HL-60 (cell line): ENCODE results near the gene KLF16.

Experiments
- CTCF ChIP-seq: IDR thresholded peaks from one replicate; pipeline ENCODE4 v1.5.1; 2011; ENCODE audit warnings: low read length, control low read depth, inconsistent platforms; ENCODE audit not compliant: insufficient read depth
- GABPA ChIP-seq: IDR thresholded peaks from 2 replicates; pipeline ENCODE4 v1.6.1; 2012; ENCODE audit warnings: low read depth
- POLR2AphosphoS5 ChIP-seq: IDR thresholded peaks from 2 replicates; pipeline ENCODE4 v1.6.1; 2012; ENCODE audit warnings: low read depth
- REST ChIP-seq: IDR thresholded peaks from 2 replicates; pipeline ENCODE4 v1.6.1; 2012; ENCODE audit warnings: low read depth; ENCODE audit not compliant: insufficient replicate concordance
- SPI1 ChIP-seq: IDR thresholded peaks from 2 replicates; pipeline ENCODE4 v1.6.1; 2012; ENCODE audit warnings: low read depth, mild to moderate bottlenecking, borderline replicate concordance

DNA sequence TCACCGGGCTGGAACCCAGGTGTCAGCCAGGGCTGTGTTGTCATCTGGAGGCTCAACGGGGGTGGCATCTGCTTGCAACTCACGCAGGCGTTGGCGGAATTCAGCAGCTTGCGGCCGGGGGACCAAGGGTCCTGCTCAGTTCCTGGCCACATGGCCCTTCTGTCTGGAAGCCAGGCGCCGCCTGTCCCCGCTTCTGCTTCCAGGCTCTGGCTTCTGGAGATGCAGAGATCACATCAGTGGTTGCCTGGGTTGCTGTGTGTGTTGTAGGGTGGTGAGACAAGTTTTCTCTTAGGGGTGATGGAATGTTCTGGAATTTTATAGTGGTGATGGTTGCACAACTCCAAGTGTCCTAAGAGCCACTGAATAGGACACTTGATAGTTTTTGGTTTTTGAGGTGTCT is 46.8 kb upstream of the KLF16 start:
- no peak for TF ChIP-seq CTCF
- no peak for TF ChIP-seq POLR2AphosphoS5
- TF ChIP-seq GABPA = no peak
- no peak for TF ChIP-seq REST
- TF ChIP-seq SPI1 = no peak
